HUES64 (cell line): ENCODE results near the gene YOD1.

Experiments
- H3K27ac ChIP-seq: 2 replicates; pipeline ENCODE4 v1.7.0; 2013; ENCODE audit warnings: low read depth, low read length, inconsistent platforms
- H3K27me3 ChIP-seq: 2 replicates; pipeline ENCODE4 v1.6.1; 2013; ENCODE audit warnings: mild to moderate bottlenecking, low read length; ENCODE audit not compliant: insufficient read depth
- H3K36me3 ChIP-seq: 2 replicates; pipeline ENCODE4 v1.6.1; 2013; ENCODE audit warnings: mild to moderate bottlenecking, low read length; ENCODE audit not compliant: insufficient read depth
- H3K4me1 ChIP-seq: 2 replicates; pipeline ENCODE4 v1.6.1; 2013; ENCODE audit warnings: mild to moderate bottlenecking, low read length, moderate library complexity; ENCODE audit not compliant: insufficient read depth
- H3K4me3 ChIP-seq: 2 replicates; pipeline ENCODE4 v1.5.1; 2013; ENCODE audit warnings: mild to moderate bottlenecking, low read length, moderate library complexity
- H3K9ac ChIP-seq: 2 replicates; pipeline ENCODE4 v1.6.1; 2013; ENCODE audit warnings: mild to moderate bottlenecking, low read depth, low read length
- H3K9me3 ChIP-seq: 2 replicates; pipeline ENCODE4 v1.6.1; 2013; ENCODE audit warnings: low read depth, low read length; ENCODE audit not compliant: insufficient read depth
- WGBS: fragments of 150-250, 120-280 bp; methylation state at CpG from one replicate; pipeline ENCODE4 v1.1.7; 2013; ENCODE audit warnings: missing lambda C conversion rate; 5-methylcytosine and 5-hydroxymethylcytosine counted together

The YOD1 gene

GRCh38 chr1:207014728-207015127 is 36.3 kb downstream of the YOD1 start:
- Histone ChIP-seq H3K9me3 (no peaks in the 10 kb centered on the region), H3K9ac (no peak overlapping the region), H3K27ac (no peak overlapping the region), H3K4me1 (no peaks in the 10 kb centered on the region), H3K36me3 (no peaks in the 10 kb centered on the region), H3K27me3 (no peaks in the 10 kb centered on the region; the same call in 1 of the 2 replicates), H3K4me3 (no peak overlapping the region)
- 100% methylated on average over 3 of the region's 3 CpGs for WGBS

GRCh38 chr1:207013321-207014085 is 37.5 kb downstream of the YOD1 start:
- H3K4me1 ChIP-seq, result no peaks in the 10 kb centered on the region
- 66% methylated on average over 6 of the region's 6 CpGs for WGBS
- H3K36me3 ChIP-seq, result no peaks in the 10 kb centered on the region
- no peaks in the 10 kb centered on the region for H3K9me3 ChIP-seq
- no peaks in the 10 kb centered on the region; the same call in 1 of the 2 replicates for H3K27me3 ChIP-seq
- H3K4me3 ChIP-seq, result no peak overlapping the region
- H3K9ac ChIP-seq, result no peak overlapping the region
- H3K27ac ChIP-seq, result no peak overlapping the region

GRCh38 chr1:207010726-207011125 is 40.3 kb downstream of the YOD1 start:
- WGBS, result 97% methylated on average over 2 of the region's 2 CpGs
- Histone ChIP-seq H3K36me3 (no peaks in the 10 kb centered on the region), H3K9me3 (no peaks in the 10 kb centered on the region), H3K27me3 (no peaks in the 10 kb centered on the region), H3K4me1 (no peaks in the 10 kb centered on the region; the same call in 1 of the 2 replicates), H3K9ac (no peak overlapping the region), H3K4me3 (no peak overlapping the region), H3K27ac (no peak overlapping the region)

- H3K9ac ChIP-seq, result no peak overlapping the region
- no peaks in the 10 kb centered on the region; the same call in 1 of the 2 replicates for H3K4me1 ChIP-seq
- H3K9me3 ChIP-seq, result no peaks in the 10 kb centered on the region
- WGBS, result 93% methylated on average over 7 of the region's 7 CpGs
- no peak overlapping the region for H3K4me3 ChIP-seq
- no peak overlapping the region for H3K27ac ChIP-seq
- no peaks in the 10 kb centered on the region for H3K27me3 ChIP-seq
- H3K36me3 ChIP-seq, result no peaks in the 10 kb centered on the region
Measured at GRCh38 chr1:207009945-207010344, 41.1 kb downstream of the YOD1 start.

GRCh38 chr1:207009182-207009850 is 41.7 kb downstream of the YOD1 start:
- Histone ChIP-seq H3K36me3 (no peaks in the 10 kb centered on the region), H3K4me3 (no peak overlapping the region), H3K4me1 (no peaks in the 10 kb centered on the region; the same call in 1 of the 2 replicates), H3K9ac (no peak overlapping the region), H3K27ac (no peak overlapping the region), H3K27me3 (no peaks in the 10 kb centered on the region), H3K9me3 (no peaks in the 10 kb centered on the region)
- 94% methylated on average over 10 of the region's 10 CpGs for WGBS

- H3K9ac ChIP-seq, result no peak overlapping the region
- 90% methylated on average over 5 of the region's 5 CpGs for WGBS
- H3K9me3 ChIP-seq, result no peaks in the 10 kb centered on the region
- H3K4me3 ChIP-seq, result no peak overlapping the region
- H3K27ac ChIP-seq, result no peak overlapping the region
- no peaks in the 10 kb centered on the region; the same call in 1 of the 2 replicates for H3K4me1 ChIP-seq
- H3K36me3 ChIP-seq, result no peaks in the 10 kb centered on the region
- H3K27me3 ChIP-seq, result no peaks in the 10 kb centered on the region
Measured at GRCh38 chr1:207007352-207008033, 43.5 kb downstream of the YOD1 start.

GRCh38 chr1:207006914-207007313 is 44.1 kb downstream of the YOD1 start:
- Histone ChIP-seq H3K27me3 (no peaks in the 10 kb centered on the region), H3K4me3 (no peak overlapping the region), H3K4me1 (no peaks in the 10 kb centered on the region; the same call in 1 of the 2 replicates), H3K27ac (no peak overlapping the region), H3K36me3 (no peaks in the 10 kb centered on the region), H3K9me3 (no peaks in the 10 kb centered on the region), H3K9ac (no peak overlapping the region)
- 86% methylated on average over 3 of the region's 3 CpGs for WGBS

GRCh38 chr1:207006083-207006482 is 44.9 kb downstream of the YOD1 start:
- Histone ChIP-seq H3K9me3 (no peaks in the 10 kb centered on the region), H3K27me3 (no peaks in the 10 kb centered on the region), H3K4me1 (no peaks in the 10 kb centered on the region; the same call in 1 of the 2 replicates), H3K36me3 (no peaks in the 10 kb centered on the region), H3K9ac (no peak overlapping the region), H3K27ac (no peak overlapping the region), H3K4me3 (no peak overlapping the region)
- 91% methylated on average over 3 of the region's 3 CpGs for WGBS

GRCh38 chr1:207004931-207005830 is 45.8 kb downstream of the YOD1 start:
- no peak overlapping the region for H3K9ac ChIP-seq
- no peaks in the 10 kb centered on the region for H3K36me3 ChIP-seq
- 45% methylated on average over 8 of the region's 9 CpGs for WGBS
- H3K27me3 ChIP-seq, result no peaks in the 10 kb centered on the region
- no peaks in the 10 kb centered on the region for H3K9me3 ChIP-seq
- H3K27ac ChIP-seq, result no peak overlapping the region
- H3K4me1 ChIP-seq, result no peaks in the 10 kb centered on the region; the same call in 1 of the 2 replicates
- H3K4me3 ChIP-seq, result no peak overlapping the region

- H3K9ac ChIP-seq, result no peak overlapping the region
- H3K27ac ChIP-seq, result no peak overlapping the region
- no peaks in the 10 kb centered on the region for H3K27me3 ChIP-seq
- H3K4me1 ChIP-seq, result no peaks in the 10 kb centered on the region; the same call in 1 of the 2 replicates
- WGBS, result 63% methylated on average over 4 of the region's 4 CpGs
- H3K9me3 ChIP-seq, result no peaks in the 10 kb centered on the region
- no peak overlapping the region for H3K4me3 ChIP-seq
- no peaks in the 10 kb centered on the region for H3K36me3 ChIP-seq
Measured at GRCh38 chr1:207003210-207003609, 47.8 kb downstream of the YOD1 start.
